GM12878 (cell line): ENCODE measurements around the gene MPZL3. TPM values are rescaled to one million over a fixed set of nuclear protein-coding genes. Genes with fewer than 3 reads are reported as not detected.
A peak's percentile ranks its signal among the peaks of the same experiment; 100 is the strongest.

ENCODE experiments used
- ATAC-seq: fragments of 200-7000 bp; cut with Tn5 transposase; 3 replicates; pipeline ENCODE4 v1.9.1; 2020; ENCODE audit warnings: mild to moderate bottlenecking, moderate library complexity
- BruUV-seq: library from RNA; stranded (reverse); fragments of 400-500 nt; replicated peaks from 2 replicates; lab custom pipeline; 2021; lab: Mats Ljungman, UMichigan
- CTCF ChIA-PET: fragments of 300-600 bp; sonication (Branson Sonifier 250); formaldehyde crosslinking; extraction: SDS; loops from one replicate; lab custom pipeline; 2021; ENCODE audit warnings: inconsistent platforms; lab: Yijun Ruan, JAX
- POLR2A ChIA-PET: fragments of 350-600 bp; formaldehyde crosslinking; extraction: SDS; loops from one replicate; lab custom pipeline; 2021; ENCODE audit warnings: inconsistent platforms; lab: Charles Lee
- RAD21 ChIA-PET: fragments of 300-600 bp; sonication (Branson Sonifier 250); formaldehyde crosslinking; loops from one replicate; lab custom pipeline; 2023; ENCODE audit warnings: antibody characterized with exemption; ENCODE audit not compliant: unreplicated experiment; lab: Charles Lee
- SMC1A ChIA-PET: fragments of 300-600 bp; sonication (Branson Sonifier 250); formaldehyde crosslinking; loops from one replicate; lab custom pipeline; 2023; ENCODE audit not compliant: unreplicated experiment, uncharacterized antibody; lab: Charles Lee
- DNase-seq: peaks from one replicate; pipeline ENCODE4 v3.0.0-alpha.2; 2011; ENCODE audit warnings: low read depth, low spot score
- FAIRE-seq: peaks from 3 replicates; lab custom pipeline; 2011; peaks lifted over from hg19 to GRCh38; lab: Jason Lieb, UNC
- H2AFZ ChIP-seq: 2 replicates; pipeline ENCODE4 v1.6.0; 2011; ENCODE audit warnings: low read depth, low read length, control low read depth; ENCODE audit not compliant: control insufficient read depth
- H3K27ac ChIP-seq: 2 replicates; pipeline ENCODE4 v1.5.1; 2011; ENCODE audit warnings: control low read depth; ENCODE audit not compliant: control insufficient read depth, insufficient read depth
- H3K27me3 ChIP-seq, 2 experiments: replicated peaks in 1 of 2; 2 replicates each; pipeline versions ENCODE4 v1.6.0 to v1.6.1; 2011; ENCODE audit warnings: low read length in 1 of 2; ENCODE audit not compliant: control insufficient read depth in 2 of 2, insufficient read depth in 2 of 2
- H3K36me3 ChIP-seq, 2 experiments: 2 replicates each; pipeline ENCODE4 v1.5.1; 2011; ENCODE audit warnings: low read length in 1 of 2; ENCODE audit not compliant: control insufficient read depth in 2 of 2, insufficient read depth in 2 of 2
- H3K4me1 ChIP-seq: 2 replicates; pipeline ENCODE4 v1.6.1; 2011; ENCODE audit warnings: mild to moderate bottlenecking, low read length, moderate library complexity, mixed read lengths; ENCODE audit not compliant: control insufficient read depth, insufficient read depth
- H3K4me2 ChIP-seq: 2 replicates; pipeline ENCODE4 v1.6.0; 2011; ENCODE audit warnings: control low read depth; ENCODE audit not compliant: control insufficient read depth, insufficient read depth
- H3K4me3 ChIP-seq: fragments of 200-600 bp; sonication (generic); 2 replicates; pipeline ENCODE4 v1.5.1; 2016
- H3K79me2 ChIP-seq: 2 replicates; pipeline ENCODE4 v1.6.0; 2011; ENCODE audit warnings: low read length; ENCODE audit not compliant: control insufficient read depth, insufficient read depth
- H3K9ac ChIP-seq: 2 replicates; pipeline ENCODE4 v1.8.0; 2011; ENCODE audit warnings: low read length, control low read depth, mixed read lengths; ENCODE audit not compliant: control insufficient read depth, insufficient read depth
- H3K9me3 ChIP-seq: replicated peaks from 3 replicates; pipeline ENCODE4 v1.5.1; 2011; ENCODE audit warnings: mild to moderate bottlenecking, low read length; ENCODE audit not compliant: control insufficient read depth, insufficient read depth
- H4K20me1 ChIP-seq: 2 replicates; pipeline ENCODE4 v1.6.0; 2011; ENCODE audit not compliant: control insufficient read depth, insufficient read depth
- ASH2L ChIP-seq: fragments of 300-600, 200-600 bp; sonication (generic); IDR thresholded peaks from 2 replicates; pipeline ENCODE4 v1.6.1; 2017; ENCODE audit warnings: low read depth, mild to moderate bottlenecking, borderline replicate concordance
- BACH1 ChIP-seq: fragments of 450-650 bp; IDR thresholded peaks from 2 replicates; pipeline ENCODE4 v1.6.1; 2017; ENCODE audit warnings: mild to moderate bottlenecking, borderline replicate concordance
- ESRRA ChIP-seq: IDR thresholded peaks from 2 replicates; pipeline ENCODE4 v1.6.1; 2012; ENCODE audit warnings: mild to moderate bottlenecking, low read length, improper control_type of control experiment
- HDGF ChIP-seq: fragments of 450-650 bp; IDR thresholded peaks from 2 replicates; pipeline ENCODE4 v1.6.1; 2016; ENCODE audit warnings: antibody characterized with exemption
- MEF2B ChIP-seq: fragments of 450-650 bp; IDR thresholded peaks from 2 replicates; pipeline ENCODE4 v1.6.1; 2018; ENCODE audit warnings: mild to moderate bottlenecking, moderate library complexity; ENCODE audit not compliant: partially characterized antibody, poor library complexity, severe bottlenecking
- NFYA ChIP-seq: IDR thresholded peaks from 2 replicates; pipeline ENCODE4 v1.6.1; 2011; ENCODE audit warnings: low read depth, mild to moderate bottlenecking, low read length, improper control_type of control experiment, borderline replicate concordance
- POLR2AphosphoS5 ChIP-seq: IDR thresholded peaks from 2 replicates; pipeline ENCODE4 v1.6.1; 2011; ENCODE audit warnings: mild to moderate bottlenecking, low read length, inconsistent platforms
- RAD51 ChIP-seq: fragments of 450-650 bp; IDR thresholded peaks from 2 replicates; pipeline ENCODE4 v1.6.1; 2016; ENCODE audit warnings: moderate library complexity, mild to moderate bottlenecking, inconsistent platforms
- SPI1 ChIP-seq: IDR thresholded peaks from 2 replicates; pipeline ENCODE4 v1.6.1; 2011; ENCODE audit warnings: low read depth, mild to moderate bottlenecking, low read length, moderate library complexity, borderline replicate concordance; ENCODE audit not compliant: insufficient read depth
- TCF12 ChIP-seq: IDR thresholded peaks from 2 replicates; pipeline ENCODE4 v1.6.1; 2011; ENCODE audit warnings: low read depth, mild to moderate bottlenecking, low read length
- ZNF24 ChIP-seq: fragments of 450-650 bp; IDR thresholded peaks from 2 replicates; pipeline ENCODE4 v1.6.1; 2017; ENCODE audit warnings: antibody characterized with exemption, mild to moderate bottlenecking
- WGBS: methylation state at CpG from one replicate; pipeline ENCODE4 v1.1.6; 2016; ENCODE audit warnings: low lambda C conversion rate; ENCODE audit not compliant: insufficient replicate concordance, insufficient coverage; ENCODE audit errors: missing lambda C conversion rate; 5-methylcytosine and 5-hydroxymethylcytosine counted together
- in situ Hi-C: fragments of 300-500 bp; cut with MboI; formaldehyde crosslinking; loops from 9 replicates; pipeline ENCODE4 v1.14.3; 2018; ENCODE audit warnings: mixed read lengths
- intact Hi-C: fragments of 100-400 bp; cut with micrococcal nuclease; formaldehyde crosslinking; loops from one replicate; pipeline ENCODE4 v1.14.2; 2022; ENCODE audit not compliant: unreplicated experiment
- polyA plus RNA-seq, 11 experiments: library from polyadenylated mRNA; depleted of rRNA in 4 of 11; unstranded in 6 of 11; stranded (reverse) in 5 of 11; fragments of >200 nt; fragmentation: Nextera tagmentation in 4 of 11; fragmentation: Illumina TruSeq in 1 of 11; extraction: Ambion mirVana in 4 of 11; extraction: Trizol in 1 of 11; gene quantifications; 1 replicate in 1 of 11; 2 replicates in 10 of 11; pipeline versions ENCODE4 v1.2.1 to v1.2.3, GENCODE V29; 2011 to 2016; ENCODE audit warnings: inconsistent platforms in 2 of 11, missing spikeins in 2 of 11, low read depth in 1 of 11
- total RNA-seq, 4 experiments: library from RNA; depleted of rRNA in 3 of 4; stranded (reverse); fragments of >200 nt in 3 of 4; fragmentation: Illumina TruSeq in 1 of 4; extraction: Trizol in 1 of 4; gene quantifications; 2 replicates each; pipeline versions ENCODE4 v1.2.1 to v1.2.3, GENCODE V29; 2013 to 2021
- TF ChIP-seq, protein P1 (sequence below): fragments of 450-650 bp; IDR thresholded peaks from 2 replicates; pipeline ENCODE4 v1.6.1; 2017; ENCODE audit warnings: mild to moderate bottlenecking, low read depth, inconsistent platforms; ENCODE audit not compliant: poor library complexity, severe bottlenecking

Gene MPZL3
- total and polyA plus RNA-seq, 10 of the 15 experiments (the other 5 are each of a cell fraction or from before 2014, with no cell fraction given), result 2.1 to 7.5 (median 6.2) TPM

DNA sequence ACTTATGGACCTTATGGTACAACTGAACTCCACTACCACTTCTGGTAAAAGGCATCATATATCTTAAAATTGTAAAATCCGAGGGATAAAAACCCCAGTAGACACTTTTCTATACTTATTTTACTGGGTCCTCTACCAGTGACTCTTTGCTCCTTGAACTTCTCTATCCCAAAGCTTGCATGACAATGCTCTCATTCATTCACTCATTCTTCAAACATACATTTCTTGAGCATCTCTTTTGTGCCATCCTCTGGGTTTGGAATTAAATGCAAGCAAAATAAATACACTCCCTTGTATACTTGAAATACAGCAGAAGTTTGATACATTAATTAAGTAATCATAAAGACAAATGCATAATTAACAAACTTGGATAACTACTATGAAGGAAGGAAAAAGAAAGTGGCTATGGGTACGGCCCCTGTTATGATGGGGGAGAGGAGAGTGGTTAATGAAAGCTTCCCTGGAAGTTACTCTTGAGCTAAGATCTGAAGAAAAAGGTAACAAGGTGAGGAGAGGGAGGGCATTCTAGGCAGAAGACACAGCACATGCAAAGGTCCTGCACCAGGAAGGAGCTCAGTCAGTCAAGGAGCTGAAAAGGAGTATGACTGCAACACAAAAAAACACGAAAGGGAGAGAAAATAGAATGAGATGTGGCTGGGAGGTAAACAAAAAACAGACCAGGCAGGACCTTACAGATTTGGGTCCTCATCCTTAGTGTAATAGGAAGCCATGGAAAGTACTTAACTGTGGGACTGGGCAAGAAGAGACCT, 8.0 kb downstream of the MPZL3 start:
- H3K36me3 ChIP-seq, result no peaks in the 10 kb centered on the region
- no peak overlapping the region for H3K4me3 ChIP-seq
- BruUV-seq, result no TSS peak
- no peak overlapping the region for H3K4me2 ChIP-seq
- ATAC-seq (no peak), FAIRE-seq (no peak), DNase-seq (no peak)
- H3K27me3 ChIP-seq, result no peaks in the 10 kb centered on the region
- TF ChIP-seq ZNF24 (peak; percentile 66; the same call in 1 of the 2 replicates), SPI1 (no peak), HDGF (no peak)
- in situ Hi-C loops (no loop called here), intact Hi-C loops (loop anchor here (2.0 kb wide), 2 partner anchors 15 to 45 kb away; no protein-coding TSS in a partner anchor)
- peaks cover 19% of the 10 kb centered on the region for H3K4me1 ChIP-seq
- no peaks in the 10 kb centered on the region for H3K79me2 ChIP-seq
- H2AFZ ChIP-seq, result no peak overlapping the region
- POLR2A ChIA-PET, result interaction anchor here (0.5 to 2.2 kb wide), 4 partner anchors 13 to 983 kb away, joined by 3 to 6 read pairs (median 3); no protein-coding TSS in a partner anchor
- CTCF ChIA-PET, result interaction anchor here (0.6 to 1.9 kb wide), 3 partner anchors 36 to 184 kb away, joined by 5 to 7 read pairs (median 5); no protein-coding TSS in a partner anchor
- H3K27ac ChIP-seq, result no peak overlapping the region
- RAD21 ChIA-PET, result interaction anchor here (0.7 to 3.5 kb wide), 4 partner anchors 28 to 46 kb away, joined by 3 to 16 read pairs (median 4); no protein-coding TSS in a partner anchor
- WGBS, result 48% methylated on average over 3 of the region's 3 CpGs
- H3K9ac ChIP-seq, result no peak overlapping the region
- H4K20me1 ChIP-seq, result no peaks in the 10 kb centered on the region
- no peaks in the 10 kb centered on the region for H3K9me3 ChIP-seq
- SMC1A ChIA-PET, result interaction anchor here (1.0 to 6.9 kb wide), 4 partner anchors 11 to 45 kb away, joined by 3 to 42 read pairs (median 5); no protein-coding TSS in a partner anchor

DNA sequence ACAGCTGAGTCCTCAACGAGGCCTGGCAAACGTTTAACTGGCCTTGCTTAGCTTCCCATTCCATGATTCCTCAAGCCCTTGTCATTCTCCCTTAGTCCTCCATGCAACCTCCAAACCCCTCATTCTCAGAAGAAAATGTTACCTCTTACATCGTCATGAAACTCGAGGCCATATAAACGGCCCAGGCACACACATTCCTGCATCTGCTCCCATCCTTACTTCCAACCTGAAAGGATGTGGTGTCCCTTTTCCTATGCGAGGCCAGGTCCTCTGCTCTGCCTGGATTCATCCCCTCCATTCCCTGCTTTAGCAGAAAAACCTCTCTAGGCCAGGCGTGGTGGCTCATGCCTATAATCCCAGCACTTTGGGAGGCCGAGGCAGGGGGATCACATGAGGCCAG, 9.0 kb downstream of the MPZL3 start:
- intact Hi-C loops, result no loop called here
- H4K20me1 ChIP-seq, result no peaks in the 10 kb centered on the region
- TF ChIP-seq BACH1 (no peak), ESRRA (no peak), RAD51 (no peak), NFYA (no peak), ASH2L (no peak), TCF12 (no peak), MEF2B (no peak), POLR2AphosphoS5 (no peak)
- TF ChIP-seq, protein P1, sequence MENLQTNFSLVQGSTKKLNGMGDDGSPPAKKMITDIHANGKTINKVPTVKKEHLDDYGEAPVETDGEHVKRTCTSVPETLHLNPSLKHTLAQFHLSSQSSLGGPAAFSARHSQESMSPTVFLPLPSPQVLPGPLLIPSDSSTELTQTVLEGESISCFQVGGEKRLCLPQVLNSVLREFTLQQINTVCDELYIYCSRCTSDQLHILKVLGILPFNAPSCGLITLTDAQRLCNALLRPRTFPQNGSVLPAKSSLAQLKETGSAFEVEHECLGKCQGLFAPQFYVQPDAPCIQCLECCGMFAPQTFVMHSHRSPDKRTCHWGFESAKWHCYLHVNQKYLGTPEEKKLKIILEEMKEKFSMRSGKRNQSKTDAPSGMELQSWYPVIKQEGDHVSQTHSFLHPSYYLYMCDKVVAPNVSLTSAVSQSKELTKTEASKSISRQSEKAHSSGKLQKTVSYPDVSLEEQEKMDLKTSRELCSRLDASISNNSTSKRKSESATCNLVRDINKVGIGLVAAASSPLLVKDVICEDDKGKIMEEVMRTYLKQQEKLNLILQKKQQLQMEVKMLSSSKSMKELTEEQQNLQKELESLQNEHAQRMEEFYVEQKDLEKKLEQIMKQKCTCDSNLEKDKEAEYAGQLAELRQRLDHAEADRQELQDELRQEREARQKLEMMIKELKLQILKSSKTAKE, result no peak
- H3K79me2 ChIP-seq, result no peaks in the 10 kb centered on the region
- no peak overlapping the region for H3K9ac ChIP-seq
- ChIA-PET RAD21 (interaction anchor here (1.9 to 4.6 kb wide), 2 partner anchors 16 to 28 kb away, joined by 5 to 23 read pairs; no protein-coding TSS in a partner anchor), SMC1A (interaction anchor here (1.5 to 6.9 kb wide), 5 partner anchors 13 to 44 kb away, joined by 6 to 54 read pairs (median 10); no protein-coding TSS in a partner anchor), POLR2A (interaction anchor here (0.7 to 3.3 kb wide), 8 partner anchors 8 to 640 kb away, joined by 3 to 12 read pairs (median 3); partner anchors contain the start of genes CXCR5, JAML and MPZL3), CTCF (interaction anchor here (0.8 to 1.8 kb wide), 4 partner anchors 9 to 44 kb away, joined by 3 to 7 read pairs (median 4); partner anchors contain the start of gene MPZL3)
- H3K4me1 ChIP-seq, result peaks cover 19% of the 10 kb centered on the region
- H3K4me3 ChIP-seq, result no peak overlapping the region
- no peak for ATAC-seq
- no peak overlapping the region for H3K4me2 ChIP-seq
- no peaks in the 10 kb centered on the region for H3K36me3 ChIP-seq
- no peak overlapping the region for H3K27ac ChIP-seq
- DNase-seq, result no peak
- H3K9me3 ChIP-seq, result no peaks in the 10 kb centered on the region
- H3K27me3 ChIP-seq, result no peaks in the 10 kb centered on the region
- in situ Hi-C loops, result no loop called here
- H2AFZ ChIP-seq, result no peak overlapping the region
- no peak for FAIRE-seq
- no TSS peak for BruUV-seq
- WGBS, result 58% methylated on average over 8 of the region's 8 CpGs
